ENCODE results near the gene LYL1. TPM values are rescaled to one million over a fixed set of nuclear protein-coding genes. Genes with fewer than 3 reads are reported as not detected.

The LYL1 gene
- total RNA-seq, 3 donors from 2014 or later (not counting 1 experiment from before 2014, with no cell fraction given) = 2.0 to 7.7 (median 6.7) TPM

DNA sequence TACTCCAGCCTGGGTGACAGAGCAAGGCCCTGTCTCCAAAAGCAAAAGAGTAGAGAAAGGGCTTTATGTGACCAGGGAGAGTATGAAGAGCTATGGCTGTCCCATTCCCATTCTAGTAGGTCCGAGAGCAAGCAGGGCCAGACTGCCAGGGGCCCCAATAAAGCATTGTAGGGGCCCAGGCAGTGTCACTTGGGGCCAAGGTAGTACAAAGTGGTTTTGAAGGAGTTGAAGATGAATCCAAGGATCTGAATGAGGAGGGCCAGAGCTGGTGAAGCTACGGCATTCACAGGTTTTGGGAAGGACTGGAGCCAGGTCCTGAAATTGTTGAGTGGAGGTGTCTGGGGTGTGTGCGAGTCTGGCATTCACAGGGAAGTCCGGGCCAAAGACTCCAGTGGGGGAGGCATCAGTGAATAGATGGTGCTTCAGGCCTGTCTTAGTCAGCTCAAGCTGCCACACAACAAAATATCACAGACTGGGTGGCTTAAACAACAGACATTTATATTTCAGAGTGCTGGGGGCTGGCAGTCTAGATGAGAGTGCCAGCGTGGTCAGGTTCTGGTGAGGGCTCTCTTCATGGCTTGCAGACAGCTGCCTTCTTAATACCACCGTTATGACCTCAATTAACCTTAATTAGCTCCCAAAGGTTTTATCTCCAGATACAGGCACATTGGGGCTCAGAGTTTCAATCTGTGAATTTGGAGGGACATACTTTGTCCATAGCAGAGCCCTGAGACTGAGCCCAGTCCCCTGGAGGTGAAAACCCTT is 25.3 kb upstream of the LYL1 start:
- no peaks in the 10 kb centered on the region for H3K36me3 Mint-ChIP-seq
- Histone ChIP-seq H3K36me3 (ENCODE audit: control insufficient read depth, insufficient read depth, low read length) (peaks cover 5% of the 10 kb centered on the region), H3K4me1 (ENCODE audit: control insufficient read depth, insufficient read depth, low read length) (peaks cover 23% of the 10 kb centered on the region), H3K27me3 (ENCODE audit: control insufficient read depth, insufficient read depth, low read length) (no peaks in the 10 kb centered on the region), H3K9me3 (ENCODE audit: control insufficient read depth, insufficient read depth, low read length) (no peaks in the 10 kb centered on the region), H3K4me3 (ENCODE audit: low read length) (no peak overlapping the region), H3K27ac (ENCODE audit: low read length) (no peak overlapping the region)
- WGBS (ENCODE audit: insufficient coverage) = 86% methylated on average over 6 of the region's 6 CpGs
- no peak overlapping the region for H3K4me3 Mint-ChIP-seq
- H3K27me3 Mint-ChIP-seq (ENCODE audit: low read depth in 2 of 2) = no peaks in the 10 kb centered on the region
- peak overlapping the region; percentile 38 to 43 for H3K27ac Mint-ChIP-seq
- peaks cover 22 to 31% of the 10 kb centered on the region in 2 donors for H3K4me1 Mint-ChIP-seq
- no peaks in the 10 kb centered on the region for H3K9me3 Mint-ChIP-seq
- intact Hi-C loops (cut with micrococcal nuclease) = no loop called here
- ATAC-seq = no peak
- TF ChIP-seq, protein P1, sequence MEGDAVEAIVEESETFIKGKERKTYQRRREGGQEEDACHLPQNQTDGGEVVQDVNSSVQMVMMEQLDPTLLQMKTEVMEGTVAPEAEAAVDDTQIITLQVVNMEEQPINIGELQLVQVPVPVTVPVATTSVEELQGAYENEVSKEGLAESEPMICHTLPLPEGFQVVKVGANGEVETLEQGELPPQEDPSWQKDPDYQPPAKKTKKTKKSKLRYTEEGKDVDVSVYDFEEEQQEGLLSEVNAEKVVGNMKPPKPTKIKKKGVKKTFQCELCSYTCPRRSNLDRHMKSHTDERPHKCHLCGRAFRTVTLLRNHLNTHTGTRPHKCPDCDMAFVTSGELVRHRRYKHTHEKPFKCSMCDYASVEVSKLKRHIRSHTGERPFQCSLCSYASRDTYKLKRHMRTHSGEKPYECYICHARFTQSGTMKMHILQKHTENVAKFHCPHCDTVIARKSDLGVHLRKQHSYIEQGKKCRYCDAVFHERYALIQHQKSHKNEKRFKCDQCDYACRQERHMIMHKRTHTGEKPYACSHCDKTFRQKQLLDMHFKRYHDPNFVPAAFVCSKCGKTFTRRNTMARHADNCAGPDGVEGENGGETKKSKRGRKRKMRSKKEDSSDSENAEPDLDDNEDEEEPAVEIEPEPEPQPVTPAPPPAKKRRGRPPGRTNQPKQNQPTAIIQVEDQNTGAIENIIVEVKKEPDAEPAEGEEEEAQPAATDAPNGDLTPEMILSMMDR (IDR thresholded peaks at IDR 0.05) = no peak
- DNase-seq = no peak

DNA sequence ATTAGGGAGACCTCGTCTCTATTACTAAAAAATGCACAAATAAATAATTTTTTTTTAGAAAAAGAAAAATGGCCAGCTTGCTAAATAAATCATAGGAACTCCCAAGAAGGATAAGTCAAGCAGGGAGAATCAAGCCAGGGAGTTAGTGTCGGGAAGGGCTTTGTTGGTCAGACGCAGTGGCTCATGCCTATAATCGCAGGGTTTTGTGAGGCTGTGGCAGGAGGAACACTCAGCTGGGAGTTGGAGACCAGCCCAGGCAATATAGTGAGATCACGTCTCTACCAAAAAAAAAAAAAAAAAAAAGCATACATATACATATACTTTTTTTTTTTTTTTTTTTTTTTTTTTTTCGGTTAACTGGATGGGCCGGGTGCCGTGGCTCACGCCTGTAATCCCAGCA is 24.4 kb upstream of the LYL1 start:
- H3K36me3 ChIP-seq (ENCODE audit: control insufficient read depth, insufficient read depth, low read length) = peaks cover 5% of the 10 kb centered on the region
- H3K4me3 ChIP-seq (ENCODE audit: low read length) = no peak overlapping the region
- peaks cover 23% of the 10 kb centered on the region for H3K4me1 ChIP-seq (ENCODE audit: control insufficient read depth, insufficient read depth, low read length)
- WGBS (ENCODE audit: insufficient coverage) = 90% methylated on average over 5 of the region's 9 CpGs
- no peak for ATAC-seq
- H3K9me3 Mint-ChIP-seq = no peaks in the 10 kb centered on the region
- H3K9me3 ChIP-seq (ENCODE audit: control insufficient read depth, insufficient read depth, low read length) = no peaks in the 10 kb centered on the region
- no peak overlapping the region for H3K27ac ChIP-seq (ENCODE audit: low read length)
- H3K27me3 Mint-ChIP-seq (ENCODE audit: low read depth in 2 of 2) = no peaks in the 10 kb centered on the region
- no peak overlapping the region for H3K4me3 Mint-ChIP-seq
- no peaks in the 10 kb centered on the region for H3K36me3 Mint-ChIP-seq
- DNase-seq = no peak
- H3K27me3 ChIP-seq (ENCODE audit: control insufficient read depth, insufficient read depth, low read length) = no peaks in the 10 kb centered on the region
- intact Hi-C loops (cut with micrococcal nuclease) = no loop called here
- no peak overlapping the region for H3K27ac Mint-ChIP-seq
- H3K4me1 Mint-ChIP-seq = peaks cover 24 to 32% of the 10 kb centered on the region in 2 donors
- TF ChIP-seq, protein P1 (IDR thresholded peaks at IDR 0.05) = no peak

DNA sequence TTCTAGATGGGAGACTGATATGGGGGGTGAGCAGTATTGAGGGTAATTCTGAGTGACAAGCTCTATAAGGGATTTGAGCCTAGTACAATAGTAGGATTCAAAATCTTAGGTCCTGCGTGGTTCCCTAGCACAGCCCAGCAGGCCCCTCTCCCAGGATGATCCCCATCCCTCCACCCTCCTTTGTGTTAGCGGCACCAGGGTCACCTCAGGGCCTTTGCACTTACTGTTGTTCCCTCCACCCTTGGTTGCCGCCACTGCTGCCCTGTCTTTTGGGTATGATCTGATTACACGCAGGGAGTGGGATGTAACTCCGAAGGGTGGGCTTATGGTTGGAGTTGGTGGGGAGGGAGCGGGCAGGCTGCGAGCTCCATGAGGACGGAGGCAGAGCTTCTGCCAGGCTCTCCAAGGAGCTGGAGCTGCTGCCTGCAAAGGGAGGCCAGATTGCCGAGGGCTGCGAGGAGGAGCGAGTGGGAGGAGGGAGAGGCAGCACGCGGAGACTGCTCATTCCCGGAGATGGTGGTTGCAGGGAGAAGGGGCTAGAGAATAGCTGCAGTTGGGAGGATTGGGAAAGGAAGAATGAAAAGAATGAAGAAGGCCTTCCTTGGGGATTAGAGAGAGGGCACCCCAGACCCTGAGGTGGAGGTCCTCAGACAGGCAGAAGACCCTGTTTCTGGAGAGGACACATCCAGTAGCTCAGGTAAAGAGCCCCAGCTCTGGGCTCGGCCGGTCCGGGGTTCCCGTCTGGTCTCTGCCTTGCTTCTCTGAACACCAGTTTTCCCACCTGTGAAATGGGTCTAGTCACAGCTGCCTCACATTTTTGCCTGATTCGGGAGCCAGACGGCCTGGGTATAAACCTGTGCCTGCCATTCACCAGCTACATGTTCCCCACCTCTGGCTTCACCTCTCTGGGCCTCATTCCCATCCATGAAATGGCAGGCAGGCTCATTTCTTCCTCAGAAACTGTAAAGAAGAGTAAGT is 20.6 kb upstream of the LYL1 start:
- no peaks in the 10 kb centered on the region for H3K9me3 ChIP-seq (ENCODE audit: control insufficient read depth, insufficient read depth, low read length)
- H3K4me3 ChIP-seq (ENCODE audit: low read length) = no peak overlapping the region
- 95% methylated on average over 20 of the region's 20 CpGs for WGBS (ENCODE audit: insufficient coverage)
- no peak overlapping the region for H3K4me3 Mint-ChIP-seq
- H3K27me3 ChIP-seq (ENCODE audit: control insufficient read depth, insufficient read depth, low read length) = no peaks in the 10 kb centered on the region
- peak overlapping the region; percentile 87 to 89 for H3K27ac Mint-ChIP-seq
- intact Hi-C loops (cut with micrococcal nuclease) = no loop called here
- peaks cover 5% of the 10 kb centered on the region for H3K36me3 ChIP-seq (ENCODE audit: control insufficient read depth, insufficient read depth, low read length)
- H3K36me3 Mint-ChIP-seq = no peaks in the 10 kb centered on the region
- TF ChIP-seq, protein P1 (IDR thresholded peaks at IDR 0.05) = no peak
- ATAC-seq (no peak), DNase-seq (no peak)
- peaks cover 47% of the 10 kb centered on the region for H3K4me1 ChIP-seq (ENCODE audit: control insufficient read depth, insufficient read depth, low read length)
- peaks cover 41 to 57% of the 10 kb centered on the region in 2 donors for H3K4me1 Mint-ChIP-seq
- no peak overlapping the region for H3K27ac ChIP-seq (ENCODE audit: low read length)
- no peaks in the 10 kb centered on the region for H3K27me3 Mint-ChIP-seq (ENCODE audit: low read depth in 2 of 2)
- no peaks in the 10 kb centered on the region for H3K9me3 Mint-ChIP-seq
